Adipocyte (in vitro differentiated cells): ENCODE measurements around the gene SYNGR3.
"Not testable (repeated sequence)": the region's sequence is repeated elsewhere in the genome, so short reads cannot be mapped to it uniquely, and the experiment has no call there.

Source experiments
- DNase-seq: peaks from one replicate; pipeline ENCODE4 v3.0.0-alpha.2; 2015; ENCODE audit warnings: low read depth
- H3K27me3 ChIP-seq: replicated peaks from 2 replicates; pipeline ENCODE4 v1.7.0; 2013; ENCODE audit warnings: mild to moderate bottlenecking, low read length, moderate library complexity; ENCODE audit not compliant: control insufficient read depth, insufficient read depth
- H3K36me3 ChIP-seq: 2 replicates; pipeline ENCODE4 v1.7.0; 2013; ENCODE audit warnings: low read length, mild to moderate bottlenecking, moderate library complexity; ENCODE audit not compliant: control insufficient read depth, insufficient read depth, severe bottlenecking
- H3K4me1 ChIP-seq: 2 replicates; pipeline ENCODE4 v1.7.0; 2013; ENCODE audit warnings: mild to moderate bottlenecking, low read length, moderate library complexity; ENCODE audit not compliant: control insufficient read depth, insufficient read depth
- H3K4me3 ChIP-seq: 2 replicates; pipeline ENCODE4 v1.7.0; 2013; ENCODE audit warnings: mild to moderate bottlenecking, low read length, moderate library complexity
- H3K9ac ChIP-seq: 2 replicates; pipeline ENCODE4 v1.7.0; 2013; ENCODE audit warnings: mild to moderate bottlenecking, low read length, moderate library complexity
- H3K9me3 ChIP-seq: 2 replicates; pipeline ENCODE4 v1.7.0; 2013; ENCODE audit warnings: mild to moderate bottlenecking, low read length, moderate library complexity; ENCODE audit not compliant: control insufficient read depth

SYNGR3 gene

GRCh38 chr16:1947369-1947670 lies 42.5 kb upstream of the SYNGR3 start:
- H3K27me3 ChIP-seq: no peaks in the 10 kb centered on the region
- DNase-seq: no peak
- no peak overlapping the region for H3K4me3 ChIP-seq
- no peaks in the 10 kb centered on the region for H3K36me3 ChIP-seq
- H3K4me1 ChIP-seq: peaks cover 5% of the 10 kb centered on the region
- no peaks in the 10 kb centered on the region for H3K9me3 ChIP-seq
- H3K9ac ChIP-seq: no peak overlapping the region

- H3K9ac ChIP-seq: no peak overlapping the region
- H3K4me1 ChIP-seq: no peaks in the 10 kb centered on the region
- no peak for DNase-seq
- H3K27me3 ChIP-seq: no peaks in the 10 kb centered on the region
- no peaks in the 10 kb centered on the region for H3K9me3 ChIP-seq
- no peak overlapping the region for H3K4me3 ChIP-seq
- H3K36me3 ChIP-seq: no peaks in the 10 kb centered on the region
Observed at GRCh38 chr16:1949507-1949906, 40.3 kb upstream of the SYNGR3 start.

- H3K4me3 ChIP-seq: no peak overlapping the region
- no peak for DNase-seq
- H3K4me1 ChIP-seq: no peaks in the 10 kb centered on the region
- no peaks in the 10 kb centered on the region for H3K36me3 ChIP-seq
- no peaks in the 10 kb centered on the region for H3K9me3 ChIP-seq
- no peak overlapping the region for H3K9ac ChIP-seq
- no peaks in the 10 kb centered on the region for H3K27me3 ChIP-seq
Observed at GRCh38 chr16:1950047-1950446, 39.7 kb upstream of the SYNGR3 start.

- Histone ChIP-seq H3K9me3 (no peaks in the 10 kb centered on the region), H3K4me3 (no peak overlapping the region), H3K36me3 (no peaks in the 10 kb centered on the region), H3K4me1 (no peaks in the 10 kb centered on the region), H3K9ac (no peak overlapping the region), H3K27me3 (no peaks in the 10 kb centered on the region)
- DNase-seq: no peak
Observed at GRCh38 chr16:1950559-1950958, 39.2 kb upstream of the SYNGR3 start.

GRCh38 chr16:1953734-1954133 lies 36.0 kb upstream of the SYNGR3 start:
- DNase-seq: no peak
- H3K9me3 ChIP-seq: no peaks in the 10 kb centered on the region
- no peak overlapping the region for H3K9ac ChIP-seq
- no peaks in the 10 kb centered on the region for H3K27me3 ChIP-seq
- no peaks in the 10 kb centered on the region for H3K4me1 ChIP-seq
- H3K4me3 ChIP-seq: no peak overlapping the region
- no peaks in the 10 kb centered on the region for H3K36me3 ChIP-seq

- peaks cover 17% of the 10 kb centered on the region for H3K4me1 ChIP-seq
- H3K9ac ChIP-seq, DNase-seq, H3K9me3 ChIP-seq, H3K4me3 ChIP-seq, H3K27me3 ChIP-seq: not testable (repeated sequence)
- H3K36me3 ChIP-seq: peaks cover 16% of the 10 kb centered on the region
Observed at GRCh38 chr16:1957434-1958142, 32.2 kb upstream of the SYNGR3 start.

GRCh38 chr16:1958143-1958491 lies 31.7 kb upstream of the SYNGR3 start:
- not testable (repeated sequence) for H3K9me3 ChIP-seq, H3K4me3 ChIP-seq, H3K9ac ChIP-seq, DNase-seq, H3K27me3 ChIP-seq
- peaks cover 22% of the 10 kb centered on the region for H3K4me1 ChIP-seq
- peaks cover 21% of the 10 kb centered on the region for H3K36me3 ChIP-seq

- Histone ChIP-seq H3K9me3 (no peaks in the 10 kb centered on the region), H3K9ac (peak overlapping the region; percentile 98), H3K27me3 (no peaks in the 10 kb centered on the region), H3K4me1 (peaks cover 29% of the 10 kb centered on the region), H3K36me3 (peaks cover 28% of the 10 kb centered on the region), H3K4me3 (peak overlapping the region; percentile 93)
- no peak for DNase-seq
Observed at GRCh38 chr16:1958715-1959268, 31.0 kb upstream of the SYNGR3 start.

GRCh38 chr16:1959269-1960039 lies 30.3 kb upstream of the SYNGR3 start, which contains the start of gene NDUFB10:
TSS of gene NDUFB10 (plus strand) at chr16:1959538. CDS start at chr16:1959625, 87 bp downstream.
- Histone ChIP-seq H3K27me3 (no peaks in the 10 kb centered on the region), H3K9ac (peak within 1 kb of the TSS; percentile 98), H3K9me3 (no peaks in the 10 kb centered on the region), H3K4me3 (peak within 1 kb of the TSS; percentile 93), H3K4me1 (peaks cover 30% of the 10 kb centered on the region), H3K36me3 (peaks cover 31% of the 10 kb centered on the region)
- DNase-seq: peak; percentile 97

- Histone ChIP-seq H3K4me1 (peaks cover 36% of the 10 kb centered on the region), H3K27me3 (no peaks in the 10 kb centered on the region), H3K9me3 (no peaks in the 10 kb centered on the region), H3K9ac (peak overlapping the region; percentile 98), H3K4me3 (peak overlapping the region; percentile 93), H3K36me3 (peaks cover 31% of the 10 kb centered on the region)
- peak; percentile 24 for DNase-seq
Observed at GRCh38 chr16:1960665-1961630, 28.8 kb upstream of the SYNGR3 start.

- H3K4me3 ChIP-seq: no peak overlapping the region
- DNase-seq: no peak
- H3K4me1 ChIP-seq: peaks cover 36% of the 10 kb centered on the region
- H3K9me3 ChIP-seq: no peaks in the 10 kb centered on the region
- H3K27me3 ChIP-seq: no peaks in the 10 kb centered on the region
- H3K9ac ChIP-seq: no peak overlapping the region
- H3K36me3 ChIP-seq: peaks cover 31% of the 10 kb centered on the region
Observed at GRCh38 chr16:1961651-1962067, 28.1 kb upstream of the SYNGR3 start.
